SH-SY5Y (cell line): Measurements from ENCODE around the gene PASK.

Experiments
- GATA2 ChIP-seq: IDR thresholded peaks from 2 replicates; pipeline ENCODE4 v1.6.1; 2011; ENCODE audit warnings: mild to moderate bottlenecking, low read depth, low read length
- GATA3 ChIP-seq: IDR thresholded peaks from 2 replicates; pipeline ENCODE4 v1.6.1; 2011; ENCODE audit warnings: low read depth, mild to moderate bottlenecking, low read length, moderate library complexity

GRCh38 chr2:241084856-241085444 lies 64.3 kb downstream of the PASK start:
- TF ChIP-seq GATA2, result no peak
- no peak for TF ChIP-seq GATA3
